A673 (cell line): Measurements from ENCODE around the gene C20orf204. TPM values are rescaled to one million over a fixed set of nuclear protein-coding genes. Genes with fewer than 3 reads are reported as not detected.

Source experiments
- BruUV-seq: library from RNA; stranded (reverse); fragments of 400-500 nt; replicated peaks from 2 replicates; lab custom pipeline; 2021; lab: Mats Ljungman, UMichigan
- CTCF ChIA-PET: fragments of 300-600 bp; sonication (Branson Sonifier 250); formaldehyde crosslinking; loops from one replicate; lab custom pipeline; 2022; ENCODE audit warnings: antibody characterized with exemption; lab: Charles Lee
- POLR2A ChIA-PET: fragments of 300-600 bp; sonication (Branson Sonifier 250); formaldehyde crosslinking; loops from one replicate; lab custom pipeline; 2022; ENCODE audit warnings: antibody characterized with exemption; ENCODE audit not compliant: low non-redundant PET; lab: Charles Lee
- DNase-seq: peaks from one replicate; pipeline ENCODE4 v3.0.0-alpha.2; 2015; ENCODE audit warnings: low spot score
- H3K27ac ChIP-seq: fragments of 200-600 bp; sonication (generic); 2 replicates; pipeline ENCODE4 v1.5.1; 2016; ENCODE audit warnings: mixed run types, low read depth, mild to moderate bottlenecking, mixed read lengths, antibody characterized with exemption, low read length; ENCODE audit not compliant: poor library complexity, severe bottlenecking
- H3K27me3 ChIP-seq: fragments of 200-600 bp; sonication (generic); replicated peaks from 2 replicates; pipeline ENCODE4 v1.6.1; 2017; ENCODE audit warnings: mixed run types, low read depth, mild to moderate bottlenecking, mixed read lengths, antibody characterized with exemption, low read length; ENCODE audit not compliant: insufficient read depth, poor library complexity
- H3K36me3 ChIP-seq: fragments of 200-600 bp; sonication (generic); 2 replicates; pipeline ENCODE4 v1.6.1; 2016; ENCODE audit warnings: mixed run types, mild to moderate bottlenecking, mixed read lengths, antibody characterized with exemption, low read length; ENCODE audit not compliant: insufficient read depth, poor library complexity, severe bottlenecking
- H3K4me1 ChIP-seq: fragments of 200-600 bp; sonication (generic); 2 replicates; pipeline ENCODE4 v1.6.1; 2017; ENCODE audit warnings: mixed run types, mild to moderate bottlenecking, mixed read lengths, antibody characterized with exemption, low read length; ENCODE audit not compliant: insufficient read depth, poor library complexity, severe bottlenecking
- H3K4me3 ChIP-seq: fragments of 200-600 bp; sonication (generic); 2 replicates; pipeline ENCODE4 v1.5.1; 2016; ENCODE audit warnings: low read depth, mixed run types, mild to moderate bottlenecking, mixed read lengths, low read length; ENCODE audit not compliant: poor library complexity, severe bottlenecking
- H3K9me3 ChIP-seq: fragments of 200-600 bp; sonication (generic); 2 replicates; pipeline ENCODE4 v1.6.1; 2016; ENCODE audit warnings: mixed run types, low read depth, mild to moderate bottlenecking, mixed read lengths, antibody characterized with exemption, low read length; ENCODE audit not compliant: poor library complexity, severe bottlenecking
- EZH2 ChIP-seq: fragments of 200-600 bp; sonication (generic); IDR thresholded peaks from 2 replicates; pipeline ENCODE4 v1.6.1; 2017; ENCODE audit warnings: borderline replicate concordance, low read depth, mild to moderate bottlenecking, mixed read lengths, antibody characterized with exemption, low read length; ENCODE audit not compliant: poor library complexity, severe bottlenecking
- intact Hi-C: fragments of 100-400 bp; cut with micrococcal nuclease; formaldehyde crosslinking; loops from one replicate; pipeline ENCODE4 v1.10.0; 2022; ENCODE audit not compliant: unreplicated experiment
- total RNA-seq: library from RNA; stranded (reverse); gene quantifications from 2 replicates; pipeline ENCODE4 v1.2.3, GENCODE V29; 2021
- TF ChIP-seq, protein P1 (sequence below): fragments of 300-800, 200-600 bp; sonication (generic); conservative IDR thresholded peaks from 2 replicates; pipeline ENCODE4 v1.5.1; 2017; ENCODE audit warnings: low read depth, mild to moderate bottlenecking, antibody characterized with exemption, low read length, moderate library complexity, mixed read lengths

Gene C20orf204
- total RNA-seq, 1 experiment from 2014 or later, result 2.5 TPM

DNA sequence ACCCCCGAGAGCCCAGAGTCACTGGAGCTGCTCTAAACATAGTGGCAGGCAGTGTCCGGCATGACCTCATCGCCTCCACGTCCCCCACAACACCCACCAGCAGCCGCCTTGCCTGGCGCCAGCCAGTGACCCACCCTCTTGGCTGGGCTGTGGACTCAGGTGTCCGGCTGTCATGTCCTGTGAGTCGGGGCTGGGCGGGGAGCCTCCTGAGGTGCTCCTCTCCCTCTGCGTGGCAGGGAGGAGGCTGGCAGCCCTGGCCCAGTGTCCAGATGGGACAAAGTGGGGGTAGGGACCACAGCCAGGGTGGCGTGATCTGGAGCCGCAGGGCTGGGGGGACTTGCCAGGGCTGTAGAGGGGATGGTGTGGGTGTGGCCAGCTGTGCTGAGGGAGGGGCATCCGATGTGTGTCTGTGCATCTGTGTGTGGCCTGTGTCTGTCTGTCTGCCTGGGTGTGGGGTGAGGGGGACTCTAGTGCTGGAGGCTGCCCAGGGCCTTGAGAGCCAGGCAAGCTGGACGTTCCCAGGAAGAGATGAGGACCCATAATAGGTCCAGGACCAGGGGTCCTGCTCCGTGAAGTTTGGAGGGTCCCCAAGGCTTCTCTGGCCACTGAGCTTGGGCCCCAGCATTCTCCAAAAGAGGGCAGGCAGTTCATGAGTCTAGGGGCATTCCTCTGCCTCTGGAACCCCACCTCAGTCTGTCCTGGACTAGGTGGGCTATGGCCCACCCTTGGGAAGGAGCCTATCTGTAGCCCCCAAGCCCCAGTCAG, 15.8 kb downstream of the C20orf204 start:
- Histone ChIP-seq H3K4me1 (peaks cover 13% of the 10 kb centered on the region), H3K27me3 (peaks cover 9% of the 10 kb centered on the region), H3K27ac (no peak overlapping the region), H3K9me3 (no peaks in the 10 kb centered on the region), H3K36me3 (no peaks in the 10 kb centered on the region), H3K4me3 (no peak overlapping the region)
- CTCF ChIA-PET, result no interaction called here
- BruUV-seq, result no TSS peak
- no peak for DNase-seq
- intact Hi-C loops, result no loop called here
- POLR2A ChIA-PET, result no interaction called here
- TF ChIP-seq EZH2, result no peak
- TF ChIP-seq, protein P1, sequence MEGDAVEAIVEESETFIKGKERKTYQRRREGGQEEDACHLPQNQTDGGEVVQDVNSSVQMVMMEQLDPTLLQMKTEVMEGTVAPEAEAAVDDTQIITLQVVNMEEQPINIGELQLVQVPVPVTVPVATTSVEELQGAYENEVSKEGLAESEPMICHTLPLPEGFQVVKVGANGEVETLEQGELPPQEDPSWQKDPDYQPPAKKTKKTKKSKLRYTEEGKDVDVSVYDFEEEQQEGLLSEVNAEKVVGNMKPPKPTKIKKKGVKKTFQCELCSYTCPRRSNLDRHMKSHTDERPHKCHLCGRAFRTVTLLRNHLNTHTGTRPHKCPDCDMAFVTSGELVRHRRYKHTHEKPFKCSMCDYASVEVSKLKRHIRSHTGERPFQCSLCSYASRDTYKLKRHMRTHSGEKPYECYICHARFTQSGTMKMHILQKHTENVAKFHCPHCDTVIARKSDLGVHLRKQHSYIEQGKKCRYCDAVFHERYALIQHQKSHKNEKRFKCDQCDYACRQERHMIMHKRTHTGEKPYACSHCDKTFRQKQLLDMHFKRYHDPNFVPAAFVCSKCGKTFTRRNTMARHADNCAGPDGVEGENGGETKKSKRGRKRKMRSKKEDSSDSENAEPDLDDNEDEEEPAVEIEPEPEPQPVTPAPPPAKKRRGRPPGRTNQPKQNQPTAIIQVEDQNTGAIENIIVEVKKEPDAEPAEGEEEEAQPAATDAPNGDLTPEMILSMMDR, result no peak

DNA sequence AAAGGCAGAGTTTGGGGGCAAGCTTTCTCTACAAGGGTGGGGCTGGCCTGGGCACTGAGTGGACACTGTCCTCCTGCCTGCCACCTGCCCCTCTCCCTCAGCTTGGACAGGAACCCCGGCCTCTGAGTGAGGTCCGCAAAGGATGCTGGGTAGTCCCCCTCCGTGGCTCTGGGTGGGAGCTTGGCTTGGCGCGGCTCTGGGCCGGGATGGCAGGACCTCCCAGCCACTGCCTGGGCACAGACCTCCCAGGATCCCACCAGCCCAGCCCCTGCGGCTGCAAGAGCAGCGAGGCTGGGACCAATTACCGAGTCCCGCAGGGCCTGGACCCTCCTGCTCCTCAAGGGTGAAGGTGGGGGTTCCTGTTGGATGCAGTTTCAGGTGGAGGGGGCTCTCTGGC, 16.3 kb downstream of the C20orf204 start:
- CTCF ChIA-PET, result no interaction called here
- POLR2A ChIA-PET, result no interaction called here

GRCh38 chr20:64052987-64053840, 17.2 kb downstream of the C20orf204 start:
- H3K27ac ChIP-seq, result no peak overlapping the region
- ChIA-PET CTCF (no interaction called here), POLR2A (no interaction called here)
- intact Hi-C loops, result no loop called here
- no peaks in the 10 kb centered on the region for H3K9me3 ChIP-seq
- BruUV-seq, result no TSS peak
- H3K4me3 ChIP-seq, result no peak overlapping the region
- TF ChIP-seq EZH2, result no peak
- TF ChIP-seq, protein P1, result no peak
- no peak for DNase-seq
- H3K27me3 ChIP-seq, result peaks cover 5% of the 10 kb centered on the region
- peaks cover 13% of the 10 kb centered on the region for H3K4me1 ChIP-seq
- H3K36me3 ChIP-seq, result no peaks in the 10 kb centered on the region

More for the DNA sequence above, 16.3 kb downstream of the C20orf204 start:
- peaks cover 13% of the 10 kb centered on the region for H3K4me1 ChIP-seq
- no peaks in the 10 kb centered on the region for H3K36me3 ChIP-seq
- H3K9me3 ChIP-seq, result no peaks in the 10 kb centered on the region
- no peak for DNase-seq
- H3K27ac ChIP-seq, result no peak overlapping the region
- H3K27me3 ChIP-seq, result peaks cover 9% of the 10 kb centered on the region
- BruUV-seq, result no TSS peak
- TF ChIP-seq, protein P1, result no peak
- TF ChIP-seq EZH2, result no peak
- H3K4me3 ChIP-seq, result no peak overlapping the region
- intact Hi-C loops, result no loop called here
